AG04450 (cell line): Measurements from ENCODE around the gene RNGTT. TPM values are rescaled to one million over a fixed set of nuclear protein-coding genes. Genes with fewer than 3 reads are reported as not detected.
A peak's percentile ranks its signal among the peaks of the same experiment; 100 is the strongest.

Experiments
- CTCF ChIA-PET: fragments of 300-600, 350-600 bp; formaldehyde crosslinking; extraction: SDS; loops from one replicate; lab custom pipeline; 2022; ENCODE audit warnings: antibody characterized with exemption, inconsistent platforms; lab: Charles Lee
- POLR2A ChIA-PET: fragments of 350-600 bp; formaldehyde crosslinking; extraction: SDS; loops from one replicate; lab custom pipeline; 2021; ENCODE audit warnings: antibody characterized with exemption, inconsistent platforms; lab: Yijun Ruan, JAX
- DNase-seq: peaks from one replicate; pipeline ENCODE4 v3.0.0-alpha.2; 2011; ENCODE audit warnings: low read depth, low spot score
- H3K27ac ChIP-seq: one replicate; pipeline ENCODE4 v1.5.1; 2012; ENCODE audit warnings: low read depth, low read length, control low read depth
- H3K27me3 ChIP-seq: one replicate; pipeline ENCODE4 v1.6.0; 2012; ENCODE audit warnings: low read length; ENCODE audit not compliant: control insufficient read depth, insufficient read depth
- H3K4me3 ChIP-seq: 2 replicates; pipeline ENCODE4 v1.5.1; 2011; ENCODE audit warnings: mild to moderate bottlenecking, low read depth, low read length, control low read depth
- H3K9me3 ChIP-seq: 2 replicates; pipeline ENCODE4 v1.5.1; 2012; ENCODE audit warnings: low read length; ENCODE audit not compliant: control insufficient read depth, insufficient read depth
- CTCF ChIP-seq: IDR thresholded peaks from 2 replicates; pipeline ENCODE4 v1.5.1; 2011; ENCODE audit warnings: low read depth, low read length, control low read depth, inconsistent platforms
- polyA plus RNA-seq: library from polyadenylated mRNA; depleted of rRNA; stranded (reverse); fragments of >200 nt; gene quantifications from 2 replicates; pipeline ENCODE4 v1.2.3, GENCODE V29; 2011

Gene RNGTT
- polyA plus RNA-seq, 1 experiment, result 11.2 TPM

DNA sequence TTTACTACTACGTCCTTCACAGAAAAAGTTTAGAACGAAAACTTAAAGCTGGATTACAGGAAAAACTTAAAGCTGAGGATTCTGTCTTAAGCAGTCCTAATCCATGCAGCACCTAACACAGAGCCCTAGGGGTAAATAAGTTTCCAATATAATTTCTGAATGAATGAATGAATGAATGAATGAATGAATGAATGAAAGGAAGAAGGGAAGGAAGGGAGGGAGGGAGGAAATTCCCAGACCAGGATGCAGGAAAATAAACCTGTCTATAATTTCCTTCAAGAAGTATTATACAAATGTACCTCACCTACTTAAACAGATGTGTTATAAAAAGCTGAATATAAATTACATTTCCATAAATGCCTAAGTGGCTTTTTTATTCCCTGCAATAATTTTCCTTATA lies 83.4 kb downstream of the RNGTT start:
- ChIA-PET CTCF (interaction anchor here (1.6 kb wide), 1 partner anchor 9 kb away, joined by 11 read pairs; no protein-coding TSS in a partner anchor), POLR2A (no interaction called here)
- Histone ChIP-seq H3K27ac (no peak overlapping the region), H3K9me3 (no peaks in the 10 kb centered on the region), H3K4me3 (no peak overlapping the region), H3K27me3 (no peaks in the 10 kb centered on the region)
- TF ChIP-seq CTCF, result no peak
- no peak for DNase-seq

DNA sequence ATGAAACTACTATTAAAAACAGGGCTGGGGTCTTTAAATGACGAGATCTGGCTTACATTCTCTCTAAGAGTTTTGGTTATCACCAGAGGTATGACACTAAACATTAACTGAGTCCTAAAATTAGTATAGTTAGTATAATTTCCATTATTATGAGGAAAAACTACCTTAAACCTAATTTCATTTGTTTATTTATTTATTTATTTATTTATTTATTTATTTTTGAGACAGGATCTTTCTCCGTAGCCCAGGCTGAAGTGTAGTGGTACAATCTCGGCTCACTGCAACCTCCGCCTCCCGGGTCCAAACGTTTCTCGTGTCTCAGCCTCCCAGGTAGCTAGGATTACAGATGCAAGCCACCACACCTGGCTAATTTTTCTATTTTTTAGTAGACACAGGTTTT lies 85.5 kb downstream of the RNGTT start:
- CTCF ChIA-PET, result interaction anchor here (1.5 kb wide), 1 partner anchor 8 kb away, joined by 3 read pairs; no protein-coding TSS in a partner anchor
- H3K27ac ChIP-seq, result no peak overlapping the region
- POLR2A ChIA-PET, result no interaction called here

DNA sequence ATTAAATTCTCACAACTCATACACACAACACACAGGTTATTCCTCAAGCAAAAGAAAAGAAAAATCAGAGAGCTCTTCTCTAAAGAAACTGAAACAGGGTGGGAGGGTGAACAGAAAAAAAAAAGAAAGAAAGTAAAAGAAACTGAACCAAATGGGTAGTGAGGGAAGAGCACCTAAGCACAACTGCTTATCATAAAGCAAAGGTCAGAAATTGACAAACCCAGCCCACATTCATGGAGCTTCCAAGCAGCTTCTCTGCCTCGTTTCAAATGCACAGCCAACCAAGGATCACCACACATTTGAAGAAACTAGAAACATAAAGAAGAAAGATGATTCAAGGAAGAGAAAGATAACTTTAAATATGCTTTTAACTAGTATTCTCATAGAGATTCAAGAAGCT lies 90.5 kb downstream of the RNGTT start:
- no peak overlapping the region for H3K27ac ChIP-seq
- no peaks in the 10 kb centered on the region for H3K9me3 ChIP-seq
- no peak for DNase-seq
- no peaks in the 10 kb centered on the region for H3K27me3 ChIP-seq
- H3K4me3 ChIP-seq, result no peak overlapping the region
- POLR2A ChIA-PET, result no interaction called here
- TF ChIP-seq CTCF, result no peak
- CTCF ChIA-PET, result interaction anchor here (4.5 to 6.5 kb wide), 2 partner anchors 92 to 943 kb away, joined by 30 to 129 read pairs; no protein-coding TSS in a partner anchor

More for the DNA sequence above, 85.5 kb downstream of the RNGTT start:
- Histone ChIP-seq H3K9me3 (no peaks in the 10 kb centered on the region), H3K27me3 (no peaks in the 10 kb centered on the region), H3K4me3 (no peak overlapping the region)
- no peak for DNase-seq
- no peak for TF ChIP-seq CTCF

GRCh38 chr6:88871498-88871897 lies 91.9 kb downstream of the RNGTT start:
- ChIA-PET POLR2A (no interaction called here), CTCF (interaction anchor here (0.5 to 6.5 kb wide), 40 partner anchors 8 to 1805 kb away, joined by 3 to 129 read pairs (median 4); partner anchors contain the start of gene SMIM8)
- H3K9me3 ChIP-seq, result no peaks in the 10 kb centered on the region
- no peak overlapping the region for H3K27ac ChIP-seq
- TF ChIP-seq CTCF, result no peak
- H3K27me3 ChIP-seq, result no peaks in the 10 kb centered on the region
- no peak for DNase-seq
- no peak overlapping the region for H3K4me3 ChIP-seq

- Histone ChIP-seq H3K4me3 (no peak overlapping the region), H3K27ac (no peak overlapping the region), H3K27me3 (no peaks in the 10 kb centered on the region), H3K9me3 (no peaks in the 10 kb centered on the region)
- ChIA-PET CTCF (interaction anchor here (0.5 to 6.5 kb wide), 55 partner anchors 8 to 1804 kb away, joined by 3 to 129 read pairs (median 4); partner anchors contain the start of gene SMIM8), POLR2A (no interaction called here)
- TF ChIP-seq CTCF, result peak; percentile 63
- DNase-seq, result peak; percentile 29
Observed at GRCh38 chr6:88870717-88871330, 92.6 kb downstream of the RNGTT start.
